Liver (tissue), 3 donors: ENCODE data around the gene CTNNA2.

Experiments
- FOXA1 ChIP-seq: IDR thresholded peaks from 2 replicates; pipeline ENCODE4 v1.6.1; 2016; ENCODE audit warnings: antibody characterized with exemption
- HNF4A ChIP-seq, 2 donors: conservative IDR thresholded peaks; 2 replicates each; pipeline ENCODE4 v1.6.1; 2016; ENCODE audit warnings: antibody characterized with exemption in 2 of 2, mild to moderate bottlenecking in 2 of 2
- HNF4G ChIP-seq: IDR thresholded peaks from 2 replicates; pipeline ENCODE4 v1.6.1; 2016; ENCODE audit warnings: antibody characterized with exemption
- JUND ChIP-seq, 2 donors: IDR thresholded peaks; 2 replicates each; pipeline ENCODE4 v1.6.1; 2016; ENCODE audit warnings: antibody characterized with exemption in 2 of 2
- SP1 ChIP-seq: IDR thresholded peaks from 2 replicates; pipeline ENCODE4 v1.6.1; 2018; ENCODE audit warnings: antibody characterized with exemption, mild to moderate bottlenecking
- YY1 ChIP-seq: IDR thresholded peaks from 2 replicates; pipeline ENCODE4 v1.6.1; 2016; ENCODE audit warnings: antibody characterized with exemption, mild to moderate bottlenecking
- TF ChIP-seq, protein P1 (sequence below): IDR thresholded peaks from 2 replicates; pipeline ENCODE4 v1.6.1; 2016; ENCODE audit warnings: antibody characterized with exemption, mild to moderate bottlenecking
- TF ChIP-seq, protein P2 (sequence below): fragments of 150-350 bp; IDR thresholded peaks from 2 replicates; pipeline ENCODE4 v1.5.1; 2017; ENCODE audit warnings: improper control_type of control experiment, low read depth, low read length; ENCODE audit not compliant: missing input control
- TF ChIP-seq, protein P3 (sequence below): IDR thresholded peaks from 2 replicates; pipeline ENCODE4 v1.6.1; 2016; ENCODE audit warnings: antibody characterized with exemption
- TF ChIP-seq, protein P4 (sequence below): IDR thresholded peaks from 2 replicates; pipeline ENCODE4 v1.6.1; 2016; ENCODE audit warnings: antibody characterized with exemption
- donor health status: healthy.
- donor health status: healthy.

GRCh38 chr2:80009211-80009610, 496.4 kb downstream of the CTNNA2 start:
- TF ChIP-seq, protein P1, sequence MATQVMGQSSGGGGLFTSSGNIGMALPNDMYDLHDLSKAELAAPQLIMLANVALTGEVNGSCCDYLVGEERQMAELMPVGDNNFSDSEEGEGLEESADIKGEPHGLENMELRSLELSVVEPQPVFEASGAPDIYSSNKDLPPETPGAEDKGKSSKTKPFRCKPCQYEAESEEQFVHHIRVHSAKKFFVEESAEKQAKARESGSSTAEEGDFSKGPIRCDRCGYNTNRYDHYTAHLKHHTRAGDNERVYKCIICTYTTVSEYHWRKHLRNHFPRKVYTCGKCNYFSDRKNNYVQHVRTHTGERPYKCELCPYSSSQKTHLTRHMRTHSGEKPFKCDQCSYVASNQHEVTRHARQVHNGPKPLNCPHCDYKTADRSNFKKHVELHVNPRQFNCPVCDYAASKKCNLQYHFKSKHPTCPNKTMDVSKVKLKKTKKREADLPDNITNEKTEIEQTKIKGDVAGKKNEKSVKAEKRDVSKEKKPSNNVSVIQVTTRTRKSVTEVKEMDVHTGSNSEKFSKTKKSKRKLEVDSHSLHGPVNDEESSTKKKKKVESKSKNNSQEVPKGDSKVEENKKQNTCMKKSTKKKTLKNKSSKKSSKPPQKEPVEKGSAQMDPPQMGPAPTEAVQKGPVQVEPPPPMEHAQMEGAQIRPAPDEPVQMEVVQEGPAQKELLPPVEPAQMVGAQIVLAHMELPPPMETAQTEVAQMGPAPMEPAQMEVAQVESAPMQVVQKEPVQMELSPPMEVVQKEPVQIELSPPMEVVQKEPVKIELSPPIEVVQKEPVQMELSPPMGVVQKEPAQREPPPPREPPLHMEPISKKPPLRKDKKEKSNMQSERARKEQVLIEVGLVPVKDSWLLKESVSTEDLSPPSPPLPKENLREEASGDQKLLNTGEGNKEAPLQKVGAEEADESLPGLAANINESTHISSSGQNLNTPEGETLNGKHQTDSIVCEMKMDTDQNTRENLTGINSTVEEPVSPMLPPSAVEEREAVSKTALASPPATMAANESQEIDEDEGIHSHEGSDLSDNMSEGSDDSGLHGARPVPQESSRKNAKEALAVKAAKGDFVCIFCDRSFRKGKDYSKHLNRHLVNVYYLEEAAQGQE, result no peak
- TF ChIP-seq YY1, result no peak
- no peak for TF ChIP-seq SP1
- TF ChIP-seq, protein P2, sequence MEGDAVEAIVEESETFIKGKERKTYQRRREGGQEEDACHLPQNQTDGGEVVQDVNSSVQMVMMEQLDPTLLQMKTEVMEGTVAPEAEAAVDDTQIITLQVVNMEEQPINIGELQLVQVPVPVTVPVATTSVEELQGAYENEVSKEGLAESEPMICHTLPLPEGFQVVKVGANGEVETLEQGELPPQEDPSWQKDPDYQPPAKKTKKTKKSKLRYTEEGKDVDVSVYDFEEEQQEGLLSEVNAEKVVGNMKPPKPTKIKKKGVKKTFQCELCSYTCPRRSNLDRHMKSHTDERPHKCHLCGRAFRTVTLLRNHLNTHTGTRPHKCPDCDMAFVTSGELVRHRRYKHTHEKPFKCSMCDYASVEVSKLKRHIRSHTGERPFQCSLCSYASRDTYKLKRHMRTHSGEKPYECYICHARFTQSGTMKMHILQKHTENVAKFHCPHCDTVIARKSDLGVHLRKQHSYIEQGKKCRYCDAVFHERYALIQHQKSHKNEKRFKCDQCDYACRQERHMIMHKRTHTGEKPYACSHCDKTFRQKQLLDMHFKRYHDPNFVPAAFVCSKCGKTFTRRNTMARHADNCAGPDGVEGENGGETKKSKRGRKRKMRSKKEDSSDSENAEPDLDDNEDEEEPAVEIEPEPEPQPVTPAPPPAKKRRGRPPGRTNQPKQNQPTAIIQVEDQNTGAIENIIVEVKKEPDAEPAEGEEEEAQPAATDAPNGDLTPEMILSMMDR, result no peak
- TF ChIP-seq HNF4G, result no peak
- TF ChIP-seq FOXA1, result no peak
- TF ChIP-seq, protein P3, sequence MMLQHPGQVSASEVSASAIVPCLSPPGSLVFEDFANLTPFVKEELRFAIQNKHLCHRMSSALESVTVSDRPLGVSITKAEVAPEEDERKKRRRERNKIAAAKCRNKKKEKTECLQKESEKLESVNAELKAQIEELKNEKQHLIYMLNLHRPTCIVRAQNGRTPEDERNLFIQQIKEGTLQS, result no peak
- TF ChIP-seq, protein P4, sequence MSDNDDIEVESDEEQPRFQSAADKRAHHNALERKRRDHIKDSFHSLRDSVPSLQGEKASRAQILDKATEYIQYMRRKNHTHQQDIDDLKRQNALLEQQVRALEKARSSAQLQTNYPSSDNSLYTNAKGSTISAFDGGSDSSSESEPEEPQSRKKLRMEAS, result no peak
- TF ChIP-seq JUND (IDR thresholded peaks at IDR 0.05), result no peak
- no peak for TF ChIP-seq HNF4A (conservative IDR thresholded peaks at IDR 0.05)
